H1 (cell line): Measurements from ENCODE around the gene SRSF9. TPM values are rescaled to one million over a fixed set of nuclear protein-coding genes. Genes with fewer than 3 reads are reported as not detected.

Experiments used
- CTCF ChIA-PET: fragments of 300-600 bp; sonication (Branson Sonifier 250); formaldehyde crosslinking; loops from one replicate; lab custom pipeline; 2021; ENCODE audit not compliant: partially characterized antibody; lab: Charles Lee
- POLR2A ChIA-PET: fragments of 300-600 bp; sonication (Branson Sonifier 250); formaldehyde crosslinking; loops from one replicate; lab custom pipeline; 2021; ENCODE audit warnings: inconsistent platforms; ENCODE audit not compliant: partially characterized antibody; lab: Charles Lee
- DNase-seq, 2 experiments: peaks; one replicate each; pipeline versions ENCODE4 v3.0.0 to v3.0.0-alpha.2; 2010 to 2022; ENCODE audit warnings: low spot score in 2 of 2, low read depth in 1 of 2, mixed read lengths in 1 of 2
- FAIRE-seq: peaks from 2 replicates; lab custom pipeline; 2011; peaks lifted over from hg19 to GRCh38; lab: Jason Lieb, UNC
- H2AFZ ChIP-seq: 2 replicates; pipeline ENCODE4 v1.8.1; 2012; ENCODE audit warnings: low read length, inconsistent platforms
- H2AK5ac ChIP-seq: 2 replicates; pipeline ENCODE4 v1.6.1; 2013; ENCODE audit warnings: low read depth, low read length
- H2BK120ac ChIP-seq: replicated peaks from 2 replicates; pipeline ENCODE3; 2013; ENCODE audit warnings: low read depth, low read length, inconsistent platforms
- H2BK12ac ChIP-seq: 2 replicates; pipeline ENCODE4 v1.6.1; 2013; ENCODE audit warnings: low read depth, low read length
- H2BK15ac ChIP-seq: 2 replicates; pipeline ENCODE4 v1.6.1; 2013; ENCODE audit warnings: low read length
- H2BK20ac ChIP-seq: 2 replicates; pipeline ENCODE4 v1.6.1; 2013; ENCODE audit warnings: low read length
- H2BK5ac ChIP-seq: 2 replicates; pipeline ENCODE4 v1.6.1; 2013; ENCODE audit warnings: low read depth, low read length
- H3K14ac ChIP-seq: 2 replicates; pipeline ENCODE4 v1.6.1; 2013; ENCODE audit warnings: inconsistent platforms; ENCODE audit not compliant: insufficient read length
- H3K18ac ChIP-seq: 2 replicates; pipeline ENCODE4 v1.6.1; 2013; ENCODE audit warnings: low read length; ENCODE audit errors: extremely low read depth
- H3K23ac ChIP-seq: 2 replicates; pipeline ENCODE4 v1.6.1; 2013; ENCODE audit warnings: inconsistent platforms; ENCODE audit not compliant: insufficient read length
- H3K23me2 ChIP-seq: 2 replicates; pipeline ENCODE4 v1.6.1; 2013; ENCODE audit warnings: low read depth, low read length
- H3K27ac ChIP-seq: 2 replicates; pipeline ENCODE4 v1.6.1; 2011; ENCODE audit warnings: low read depth, low read length, inconsistent platforms
- H3K27me3 ChIP-seq, 4 experiments: replicated peaks in 1 of 4; 1 replicate in 1 of 4; 2 replicates in 3 of 4; pipeline versions ENCODE4 v1.6.1 to v1.8.1; 2011 to 2013; ENCODE audit warnings: low read length in 3 of 4, mild to moderate bottlenecking in 3 of 4, inconsistent platforms in 2 of 4, mixed read lengths in 2 of 4, moderate library complexity in 1 of 4; ENCODE audit not compliant: control insufficient read depth in 3 of 4, insufficient read depth in 3 of 4; ENCODE audit errors: extremely low read depth in 1 of 4
- H3K36me3 ChIP-seq, 4 experiments: 2 replicates each; pipeline versions ENCODE4 v1.6.1 to v1.8.1; 2011 to 2013; ENCODE audit warnings: mild to moderate bottlenecking in 4 of 4, low read length in 3 of 4, moderate library complexity in 2 of 4, control low read depth in 1 of 4, inconsistent platforms in 1 of 4; ENCODE audit not compliant: insufficient read depth in 4 of 4, control insufficient read depth in 2 of 4
- H3K4ac ChIP-seq: replicated peaks from 2 replicates; pipeline ENCODE3; 2013; ENCODE audit warnings: low read length, low read depth, mixed read lengths, inconsistent platforms; ENCODE audit not compliant: insufficient read length
- H3K4me1 ChIP-seq, 4 experiments: replicated peaks in 1 of 4; 1 replicate in 1 of 4; 2 replicates in 3 of 4; pipeline versions ENCODE4 v1.6.1 to v1.8.1; 2011 to 2013; ENCODE audit warnings: low read length in 3 of 4, inconsistent platforms in 2 of 4, mixed read lengths in 1 of 4; ENCODE audit not compliant: insufficient read depth in 4 of 4, control insufficient read depth in 3 of 4
- H3K4me2 ChIP-seq, 2 experiments: 2 replicates each; pipeline versions ENCODE4 v1.6.1 to v1.8.1; 2011 to 2013; ENCODE audit warnings: low read depth in 2 of 2, low read length in 2 of 2, control low read depth in 1 of 2, inconsistent platforms in 1 of 2, mild to moderate bottlenecking in 1 of 2; ENCODE audit not compliant: insufficient read depth in 1 of 2
- H3K4me3 ChIP-seq, 4 experiments: fragments of 200-600, 300-600 bp in 1 of 4; sonication (generic), shearing (Covaris generic), sonication (Bioruptor Twin) in 1 of 4; 2 replicates each; pipeline versions ENCODE4 v1.5.1 to v1.8.1; 2011 to 2016; ENCODE audit warnings: low read length in 4 of 4, low read depth in 3 of 4, control low read depth in 2 of 4, inconsistent platforms in 2 of 4, mild to moderate bottlenecking in 2 of 4, mixed read lengths in 1 of 4, moderate library complexity in 1 of 4; ENCODE audit not compliant: insufficient read depth in 2 of 4; ENCODE audit errors: extremely low read depth in 1 of 4
- H3K56ac ChIP-seq: replicated peaks from 2 replicates; pipeline ENCODE3; 2013; ENCODE audit warnings: low read depth, mild to moderate bottlenecking, mixed read lengths, low read length, inconsistent platforms; ENCODE audit not compliant: insufficient read length
- H3K79me1 ChIP-seq: 2 replicates; pipeline ENCODE4 v1.6.1; 2013; ENCODE audit warnings: low read depth, low read length, control low read depth
- H3K79me2 ChIP-seq, 2 experiments: 2 replicates each; pipeline versions ENCODE4 v1.6.1 to v1.8.1; 2012 to 2013; ENCODE audit warnings: low read length in 2 of 2, mild to moderate bottlenecking in 2 of 2, inconsistent platforms in 1 of 2; ENCODE audit not compliant: insufficient read depth in 2 of 2, control insufficient read depth in 1 of 2
- H3K9ac ChIP-seq, 4 experiments: replicated peaks in 1 of 4; 1 replicate in 1 of 4; 2 replicates in 3 of 4; pipeline versions ENCODE4 v1.6.1 to v1.8.1; 2011 to 2013; ENCODE audit warnings: low read depth in 3 of 4, low read length in 3 of 4, control low read depth in 2 of 4, mild to moderate bottlenecking in 2 of 4, moderate library complexity in 2 of 4, inconsistent platforms in 1 of 4; ENCODE audit errors: extremely low read depth in 1 of 4
- H3K9me3 ChIP-seq, 2 experiments: 2 replicates each; pipeline versions ENCODE4 v1.6.1 to v1.8.1; 2012 to 2013; ENCODE audit warnings: mild to moderate bottlenecking in 2 of 2, moderate library complexity in 2 of 2, control low read depth in 1 of 2, inconsistent platforms in 1 of 2, low read depth in 1 of 2, low read length in 1 of 2, mixed read lengths in 1 of 2; ENCODE audit not compliant: insufficient read depth in 2 of 2
- H4K20me1 ChIP-seq, 2 experiments: replicated peaks in 1 of 2; 2 replicates each; pipeline versions ENCODE3 to v1.8.1; 2011 to 2013; ENCODE audit warnings: inconsistent platforms in 2 of 2, low read length in 2 of 2, mild to moderate bottlenecking in 1 of 2; ENCODE audit not compliant: insufficient read depth in 2 of 2, control insufficient read depth in 1 of 2
- H4K5ac ChIP-seq: 2 replicates; pipeline ENCODE4 v1.6.1; 2013; ENCODE audit warnings: low read length, low read depth, mixed read lengths, inconsistent platforms; ENCODE audit not compliant: insufficient read length
- H4K8ac ChIP-seq: 2 replicates; pipeline ENCODE4 v1.8.0; 2013; ENCODE audit warnings: mild to moderate bottlenecking, moderate library complexity, low read length, inconsistent platforms; ENCODE audit not compliant: insufficient read depth; ENCODE audit errors: extremely low read depth
- H4K91ac ChIP-seq: replicated peaks from 2 replicates; pipeline ENCODE3; 2013; ENCODE audit warnings: low read length, mixed read lengths, inconsistent platforms; ENCODE audit not compliant: insufficient read length
- BRCA1 ChIP-seq: IDR thresholded peaks from 2 replicates; pipeline ENCODE4 v1.6.1; 2012; ENCODE audit warnings: low read depth, low read length, improper control_type of control experiment
- CHD2 ChIP-seq: IDR thresholded peaks from 2 replicates; pipeline ENCODE4 v1.6.1; 2012; ENCODE audit warnings: low read length, improper control_type of control experiment
- EZH2 ChIP-seq: fragments of 200-600 bp; sonication (generic); IDR thresholded peaks from 2 replicates; pipeline ENCODE4 v1.7.1; 2012; ENCODE audit warnings: low read depth, mild to moderate bottlenecking, moderate library complexity, low read length, inconsistent platforms; ENCODE audit not compliant: severe bottlenecking
- NANOG ChIP-seq: IDR thresholded peaks from 2 replicates; pipeline ENCODE4 v1.6.1; 2011; ENCODE audit warnings: low read length, low read depth, mild to moderate bottlenecking, inconsistent platforms; ENCODE audit not compliant: insufficient read depth, poor library complexity, severe bottlenecking
- RNF2 ChIP-seq: fragments of 200-900, 300-1000 bp; sonication (generic); IDR thresholded peaks from 2 replicates; pipeline ENCODE4 v1.7.1; 2016; ENCODE audit warnings: borderline replicate concordance, low read depth, mild to moderate bottlenecking, antibody characterized with exemption, low read length; ENCODE audit not compliant: poor library complexity, severe bottlenecking; ENCODE audit errors: missing control alignments
- SP2 ChIP-seq: IDR thresholded peaks from 2 replicates; pipeline ENCODE4 v1.6.1; 2012; ENCODE audit warnings: mild to moderate bottlenecking, low read length, inconsistent platforms
- SRF ChIP-seq: IDR thresholded peaks from 2 replicates; pipeline ENCODE4 v1.6.1; 2011; ENCODE audit warnings: mild to moderate bottlenecking, low read depth, low read length, moderate library complexity
- TAF1 ChIP-seq: IDR thresholded peaks from 2 replicates; pipeline ENCODE4 v1.6.1; 2011; ENCODE audit warnings: mild to moderate bottlenecking, low read depth, low read length
- TAF7 ChIP-seq: optimal IDR thresholded peaks from 2 replicates; pipeline ENCODE3; 2011; ENCODE audit warnings: low read depth, mild to moderate bottlenecking, inconsistent platforms, low read length, moderate library complexity, borderline replicate concordance
- WGBS, 2 experiments: shearing (Covaris generic) in 1 of 2; methylation state at CpG; one replicate each; pipeline versions ENCODE4 v1.1.6 to v1.1.7; 2013 to 2015; ENCODE audit warnings: low lambda C conversion rate in 2 of 2, mixed read lengths in 2 of 2, inconsistent platforms in 1 of 2, low coverage in 1 of 2, missing lambda C conversion rate in 1 of 2; ENCODE audit not compliant: insufficient replicate concordance in 2 of 2, insufficient coverage in 1 of 2, insufficient read length in 1 of 2; ENCODE audit errors: extremely low coverage in 1 of 2, missing lambda C conversion rate in 1 of 2; 5-methylcytosine and 5-hydroxymethylcytosine counted together
- polyA plus RNA-seq, 7 experiments: library from polyadenylated mRNA; depleted of rRNA in 3 of 7; stranded (reverse) in 5 of 7; unstranded in 2 of 7; fragments of >200 nt in 5 of 7; fragments of 200-250 nt in 2 of 7; gene quantifications; 1 replicate in 5 of 7; 2 replicates in 1 of 7; 4 replicates in 1 of 7; pipeline versions ENCODE4 v1.2.1 to v1.2.3, GENCODE V29; 2011 to 2013; ENCODE audit warnings: missing spikeins in 2 of 7, mixed read lengths in 2 of 7
- total RNA-seq: library from RNA; stranded (reverse); fragmentation: NEBNext Ultra II Directional; extraction: Animal tissue kit (Norgen Biotek cat#: 25700); gene quantifications from 2 replicates; pipeline ENCODE4 v1.2.1, GENCODE V29; 2021

Gene SRSF9
- total and polyA plus RNA-seq, 2 of the 8 experiments (the other 6 are each of a cell fraction or from before 2014, with no cell fraction given), result 172 to 304 TPM

- no peak overlapping the region for H3K23ac ChIP-seq
- H3K56ac ChIP-seq, result no peak overlapping the region
- H3K4me2 ChIP-seq, result no peak overlapping the region
- ChIA-PET CTCF (interaction anchor here (0.6 to 1.9 kb wide), 8 partner anchors 9 to 605 kb away, joined by 3 to 6 read pairs (median 4); partner anchors contain the start of gene DYNLL1), POLR2A (interaction anchor here (0.9 to 4.2 kb wide), 13 partner anchors 9 to 278 kb away, joined by 3 to 25 read pairs (median 4); partner anchors contain the start of genes DYNLL1, RPLP0, SIRT4 and SRSF9)
- H4K20me1 ChIP-seq, result peaks cover 0 to 1% of the 10 kb centered on the region in 2 experiments
- H3K4me1 ChIP-seq, result peaks cover 0 to 5% (median 0%) of the 10 kb centered on the region in 4 experiments; a peak in 1 of 7 replicates
- TF ChIP-seq TAF1 (no peak), NANOG (no peak), RNF2 (no peak), EZH2 (no peak), TAF7 (no peak), SP2 (no peak), SRF (no peak), CHD2 (no peak), BRCA1 (no peak)
- no peak overlapping the region for H2BK20ac ChIP-seq
- no peak overlapping the region for H3K9ac ChIP-seq
- H2BK12ac ChIP-seq, result no peak overlapping the region
- H3K9me3 ChIP-seq, result no peaks in the 10 kb centered on the region
- no peak overlapping the region for H2BK120ac ChIP-seq
- H3K27me3 ChIP-seq, result no peaks in the 10 kb centered on the region
- H2AK5ac ChIP-seq, result no peak overlapping the region
- H3K4me3 ChIP-seq, result no peak overlapping the region
- no peaks in the 10 kb centered on the region for H3K36me3 ChIP-seq
- H3K14ac ChIP-seq, result no peak overlapping the region
- peaks cover 2% of the 10 kb centered on the region; the same call in 1 of the 2 replicates for H3K79me1 ChIP-seq
- DNase-seq, result no peak
- no peaks in the 10 kb centered on the region for H3K23me2 ChIP-seq
- H4K91ac ChIP-seq, result no peak overlapping the region
- H2AFZ ChIP-seq, result no peak overlapping the region
- no peak overlapping the region for H3K27ac ChIP-seq
- H2BK5ac ChIP-seq, result no peak overlapping the region
- no peak overlapping the region for H4K5ac ChIP-seq
- H4K8ac ChIP-seq, result no peak overlapping the region
- no peaks in the 10 kb centered on the region for H3K79me2 ChIP-seq
- WGBS, 2 experiments, result 94% methylated on average over 1 of the region's 1 CpG; no CpG with 5 or more reads in 1 of the 2 experiments
- no peak overlapping the region for H2BK15ac ChIP-seq
- H3K18ac ChIP-seq, result no peak overlapping the region
- H3K4ac ChIP-seq, result no peak overlapping the region
- no peak for FAIRE-seq
These were observed 9.9 kb upstream of the SRSF9 start for GRCh38 chr12:120479458-120479857.
